ENCODE results near the gene DHX8.
A peak's percentile ranks its signal among the peaks of the same experiment; 100 is the strongest.
"Not testable (repeated sequence)": the region's sequence is repeated elsewhere in the genome, so short reads cannot be mapped to it uniquely, and the experiment has no call there.

DHX8 gene

GRCh38 chr17:43467981-43468581 is 15.7 kb upstream of the DHX8 start:
- no peaks in the 10 kb centered on the region for H3K36me3 ChIP-seq (ENCODE audit: low read depth)
- ATAC-seq (ENCODE audit: low read depth), result no peak
- H3K27ac ChIP-seq (ENCODE audit: poor library complexity, severe bottlenecking), result peak overlapping the region; percentile 94
- no peaks in the 10 kb centered on the region for H3K9me3 ChIP-seq (ENCODE audit: severe bottlenecking)
- H3K27me3 ChIP-seq (ENCODE audit: insufficient read depth, poor library complexity, severe bottlenecking), result no peaks in the 10 kb centered on the region
- no peak for TF ChIP-seq CTCF (IDR thresholded peaks at IDR 0.05; ENCODE audit: poor library complexity, severe bottlenecking)
- no peak overlapping the region for H3K4me3 ChIP-seq (ENCODE audit: severe bottlenecking)
- DNase-seq (ENCODE audit: low spot score), result no peak
- peaks cover 27% of the 10 kb centered on the region for H3K4me1 ChIP-seq (ENCODE audit: insufficient read depth, poor library complexity, severe bottlenecking)

GRCh38 chr17:43468691-43469139 is 15.1 kb upstream of the DHX8 start:
- ATAC-seq (ENCODE audit: low read depth), result peak; percentile 34
- no peaks in the 10 kb centered on the region for H3K9me3 ChIP-seq (ENCODE audit: severe bottlenecking)
- no peak for DNase-seq (ENCODE audit: low spot score)

GRCh38 chr17:43469145-43469544 is 14.6 kb upstream of the DHX8 start:
- no peaks in the 10 kb centered on the region for H3K36me3 ChIP-seq (ENCODE audit: low read depth)
- H3K27ac ChIP-seq (ENCODE audit: poor library complexity, severe bottlenecking), result peak overlapping the region; percentile 94
- H3K27me3 ChIP-seq (ENCODE audit: insufficient read depth, poor library complexity, severe bottlenecking), result no peaks in the 10 kb centered on the region
- H3K9me3 ChIP-seq (ENCODE audit: severe bottlenecking), result no peaks in the 10 kb centered on the region
- H3K4me1 ChIP-seq (ENCODE audit: insufficient read depth, poor library complexity, severe bottlenecking), result peaks cover 27% of the 10 kb centered on the region
- ATAC-seq (ENCODE audit: low read depth) (peak; percentile 96), DNase-seq (ENCODE audit: low spot score) (peak; percentile 82)
- TF ChIP-seq CTCF (IDR thresholded peaks at IDR 0.05; ENCODE audit: poor library complexity, severe bottlenecking), result no peak
- H3K4me3 ChIP-seq (ENCODE audit: severe bottlenecking), result no peak overlapping the region

More at GRCh38 chr17:43468691-43469139, 15.1 kb upstream of the DHX8 start:
- Histone ChIP-seq H3K27ac (ENCODE audit: poor library complexity, severe bottlenecking) (peak overlapping the region; percentile 94), H3K4me3 (ENCODE audit: severe bottlenecking) (no peak overlapping the region), H3K36me3 (ENCODE audit: low read depth) (no peaks in the 10 kb centered on the region), H3K4me1 (ENCODE audit: insufficient read depth, poor library complexity, severe bottlenecking) (peaks cover 27% of the 10 kb centered on the region), H3K27me3 (ENCODE audit: insufficient read depth, poor library complexity, severe bottlenecking) (no peaks in the 10 kb centered on the region)
- no peak for TF ChIP-seq CTCF (IDR thresholded peaks at IDR 0.05; ENCODE audit: poor library complexity, severe bottlenecking)

- Histone ChIP-seq H3K4me1 (ENCODE audit: insufficient read depth, poor library complexity, severe bottlenecking) (peaks cover 27% of the 10 kb centered on the region), H3K9me3 (ENCODE audit: severe bottlenecking) (no peaks in the 10 kb centered on the region), H3K27me3 (ENCODE audit: insufficient read depth, poor library complexity, severe bottlenecking) (no peaks in the 10 kb centered on the region), H3K4me3 (ENCODE audit: severe bottlenecking) (no peak overlapping the region), H3K27ac (ENCODE audit: poor library complexity, severe bottlenecking) (no peak overlapping the region), H3K36me3 (ENCODE audit: low read depth) (no peaks in the 10 kb centered on the region)
- no peak for ATAC-seq (ENCODE audit: low read depth)
- DNase-seq (ENCODE audit: low spot score), result no peak
- TF ChIP-seq CTCF (IDR thresholded peaks at IDR 0.05; ENCODE audit: poor library complexity, severe bottlenecking), result no peak
Measured at GRCh38 chr17:43471585-43472160, 12.1 kb upstream of the DHX8 start.

- DNase-seq (ENCODE audit: low spot score) (no peak), ATAC-seq (ENCODE audit: low read depth) (no peak)
- no peak for TF ChIP-seq CTCF (IDR thresholded peaks at IDR 0.05; ENCODE audit: poor library complexity, severe bottlenecking)
- Histone ChIP-seq H3K4me3 (ENCODE audit: severe bottlenecking) (no peak overlapping the region), H3K27ac (ENCODE audit: poor library complexity, severe bottlenecking) (no peak overlapping the region), H3K36me3 (ENCODE audit: low read depth) (no peaks in the 10 kb centered on the region), H3K9me3 (ENCODE audit: severe bottlenecking) (no peaks in the 10 kb centered on the region), H3K4me1 (ENCODE audit: insufficient read depth, poor library complexity, severe bottlenecking) (peaks cover 7% of the 10 kb centered on the region), H3K27me3 (ENCODE audit: insufficient read depth, poor library complexity, severe bottlenecking) (no peaks in the 10 kb centered on the region)
Measured at GRCh38 chr17:43475494-43476089, 8.2 kb upstream of the DHX8 start.

- not testable (repeated sequence) for ATAC-seq (ENCODE audit: low read depth); H3K4me3 ChIP-seq (ENCODE audit: severe bottlenecking); H3K27ac ChIP-seq (ENCODE audit: poor library complexity, severe bottlenecking); DNase-seq (ENCODE audit: low spot score); H3K36me3 ChIP-seq (ENCODE audit: low read depth); H3K9me3 ChIP-seq (ENCODE audit: severe bottlenecking); H3K27me3 ChIP-seq (ENCODE audit: insufficient read depth, poor library complexity, severe bottlenecking); H3K4me1 ChIP-seq (ENCODE audit: insufficient read depth, poor library complexity, severe bottlenecking)
Measured at GRCh38 chr17:43476306-43476705, 7.5 kb upstream of the DHX8 start.
